Kidney glomerular epithelial cell (primary cell): ENCODE data around the gene RTL10.
"Not testable (repeated sequence)": the region's sequence is repeated elsewhere in the genome, so short reads cannot be mapped to it uniquely, and the experiment has no call there.

Experiments used
- DNase-seq: peaks from one replicate; lab custom pipeline; 2025; lab: John Stamatoyannopoulos, UW

Gene RTL10

DNA sequence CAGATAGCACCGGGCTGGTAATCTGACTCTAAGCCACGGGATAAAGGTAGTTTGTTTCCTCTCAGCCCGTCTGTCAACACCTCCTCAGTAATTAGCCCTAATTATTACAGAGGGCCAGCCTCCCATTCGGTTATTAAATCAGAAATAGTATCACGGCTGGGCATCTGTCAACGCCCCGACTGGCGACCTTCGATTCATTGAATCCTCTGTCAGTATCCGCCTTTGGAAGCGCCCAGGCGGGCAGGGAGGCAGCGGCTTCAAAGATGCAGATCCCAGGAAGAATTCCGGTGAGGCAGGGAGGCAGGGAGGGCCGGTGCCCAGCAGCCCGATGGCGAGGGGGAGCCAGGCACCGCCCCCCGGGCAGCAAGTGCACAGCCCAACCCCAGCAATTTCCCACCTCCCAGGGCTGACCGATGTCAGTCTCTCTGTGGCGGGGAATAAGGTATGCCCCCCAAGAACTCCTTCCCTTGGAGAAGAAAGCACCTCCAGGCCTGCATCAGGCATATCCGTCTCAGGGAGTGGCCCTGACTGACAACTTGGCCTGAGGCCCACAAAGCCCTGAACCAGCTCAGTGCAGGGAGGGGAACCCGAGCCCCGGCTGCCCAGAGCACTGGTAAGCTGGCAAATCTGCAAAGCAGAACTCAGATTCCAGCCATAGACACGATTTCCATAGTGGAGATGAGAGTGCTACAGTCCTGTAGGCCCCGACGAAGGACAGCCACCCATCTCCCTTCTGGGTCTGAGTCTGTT is 11.4 kb downstream of the RTL10 start:
- no peak for DNase-seq

DNA sequence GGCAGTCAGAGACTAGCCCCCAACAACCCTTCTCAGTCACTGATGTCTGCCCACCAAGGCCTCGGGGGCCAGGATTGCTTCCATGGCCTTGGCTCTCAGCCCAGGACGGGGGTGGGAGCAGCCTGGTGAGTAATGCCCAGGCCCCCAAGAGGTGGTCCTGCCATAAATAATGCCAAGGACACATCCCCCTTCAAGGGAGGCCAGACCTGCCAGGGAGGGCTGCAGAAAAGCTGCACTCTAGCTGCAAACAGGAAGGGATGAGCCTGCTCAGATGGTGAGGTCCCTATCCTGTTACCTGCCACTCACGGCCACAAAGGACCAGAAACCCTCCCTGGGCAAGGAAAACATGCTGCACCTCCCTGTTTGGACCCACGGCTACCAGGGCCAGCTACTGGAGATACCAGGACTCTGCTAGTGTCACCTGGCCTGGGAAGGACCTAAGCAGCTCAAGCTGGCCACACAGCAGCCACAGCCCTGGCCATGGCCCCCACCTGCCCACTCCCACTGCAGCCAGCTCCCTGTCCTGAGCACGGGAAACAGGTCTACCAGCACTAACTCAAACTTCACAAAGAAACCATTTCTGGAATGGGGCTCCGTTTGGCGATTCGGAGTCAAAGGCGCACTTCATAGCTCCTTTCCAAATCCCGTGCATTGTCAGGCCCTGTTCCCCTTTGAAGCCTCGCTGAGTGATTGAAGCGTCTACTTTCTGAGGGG is 12.1 kb downstream of the RTL10 start:
- DNase-seq: no peak

DNA sequence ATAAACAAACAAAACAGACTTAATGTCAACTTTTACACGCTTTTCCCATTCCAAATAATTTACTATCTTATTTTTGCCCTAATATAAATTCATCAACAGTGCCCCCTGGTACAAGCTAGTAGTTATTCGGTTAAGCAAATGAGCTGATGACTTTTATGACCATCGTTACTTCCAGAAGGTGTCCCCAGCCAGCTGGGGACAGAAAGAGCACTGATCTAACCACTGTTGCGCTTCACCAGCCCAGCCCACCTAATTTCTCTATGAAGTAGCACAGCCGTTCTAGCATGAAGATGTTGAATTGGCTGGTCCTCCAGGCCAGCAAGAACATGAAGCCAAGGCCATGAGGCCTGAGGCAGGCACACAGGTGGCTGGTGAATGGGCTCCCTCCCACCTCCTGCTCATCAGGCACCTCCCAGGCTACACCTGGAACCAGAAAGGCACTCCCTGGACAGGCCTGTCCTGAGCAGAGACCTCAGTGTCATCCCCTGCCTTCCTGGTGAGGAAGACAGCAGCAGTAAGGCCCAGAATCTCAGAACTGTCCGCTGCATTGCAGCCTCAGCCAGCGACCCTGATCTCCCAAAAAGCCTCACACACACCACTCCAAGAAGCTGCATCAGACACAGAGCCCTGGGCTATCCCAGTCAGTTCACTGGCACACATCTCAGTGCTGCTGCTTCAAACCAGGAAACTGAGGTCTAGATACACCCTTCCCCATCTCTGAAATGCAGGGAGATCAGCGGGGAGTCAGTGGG is 12.9 kb downstream of the RTL10 start:
- DNase-seq: no peak

DNA sequence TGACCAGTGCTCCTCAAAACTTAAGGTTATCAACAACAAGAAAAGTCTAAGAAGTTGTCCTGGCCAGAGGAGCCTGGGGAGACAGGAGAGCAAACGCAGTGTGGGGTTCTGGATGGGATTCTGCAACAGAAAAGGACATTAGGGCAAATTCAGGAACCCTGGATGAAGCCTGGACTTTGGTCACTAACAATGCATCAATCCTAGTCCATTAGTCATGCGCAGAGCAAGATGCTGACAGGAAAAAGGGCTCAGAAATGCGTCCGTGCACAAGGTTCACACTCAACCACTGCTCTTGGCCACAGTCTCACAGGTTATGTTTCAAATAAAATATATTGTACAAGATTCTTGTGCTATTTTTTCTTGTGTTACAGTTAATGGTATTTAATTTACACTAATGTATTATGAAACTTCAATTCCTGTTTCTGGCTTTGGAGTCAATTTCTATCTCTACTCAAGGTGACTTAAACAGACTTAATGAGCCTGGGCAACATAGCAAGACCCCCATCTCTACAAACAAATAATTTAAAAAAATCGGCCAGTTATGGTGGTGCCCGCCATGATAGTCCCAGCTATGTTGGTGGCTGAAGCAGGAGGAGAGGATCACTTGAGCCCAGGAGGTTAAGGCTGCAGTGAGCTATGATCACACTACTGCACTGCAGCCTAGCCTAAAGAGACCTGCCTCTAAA is 13.6 kb downstream of the RTL10 start:
- no peak for DNase-seq

DNA sequence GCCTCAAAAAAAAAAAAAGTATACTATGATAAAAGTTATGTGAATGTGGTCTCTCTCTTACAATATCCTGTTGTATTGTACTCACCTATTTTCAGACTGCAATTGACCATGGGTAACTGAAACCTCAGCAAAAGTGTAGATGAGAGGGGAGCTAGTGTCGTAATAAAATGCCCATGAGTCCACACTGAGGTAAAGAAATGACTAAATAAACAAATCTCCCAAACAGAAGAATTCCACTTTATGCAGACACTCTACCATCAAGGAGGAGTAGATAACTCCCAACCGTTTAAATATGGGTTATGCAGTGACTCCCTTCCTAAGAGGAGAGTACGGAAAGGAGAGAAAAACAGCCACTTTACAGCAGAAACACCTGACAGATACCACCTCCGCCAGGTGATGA is 14.6 kb downstream of the RTL10 start:
- DNase-seq: no peak

DNA sequence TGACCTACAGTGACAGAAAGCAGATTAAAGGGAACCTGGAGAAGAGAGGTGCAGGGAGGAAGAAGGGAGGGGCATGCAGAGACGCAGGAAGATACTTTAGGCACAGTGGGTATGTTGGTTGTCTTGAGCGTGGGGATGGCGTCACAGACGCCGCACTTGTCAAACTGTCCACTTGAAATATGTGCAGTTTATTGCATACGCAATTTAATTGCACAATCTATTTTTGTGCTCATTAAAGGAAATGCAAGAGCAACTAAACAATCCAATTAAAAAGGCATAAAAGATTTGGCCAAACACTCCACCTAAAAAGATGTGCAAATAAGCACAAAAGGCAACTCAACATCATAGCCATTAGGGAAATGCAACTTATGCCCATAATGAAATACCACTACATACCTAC is 16.8 kb downstream of the RTL10 start:
- DNase-seq: no peak

DNA sequence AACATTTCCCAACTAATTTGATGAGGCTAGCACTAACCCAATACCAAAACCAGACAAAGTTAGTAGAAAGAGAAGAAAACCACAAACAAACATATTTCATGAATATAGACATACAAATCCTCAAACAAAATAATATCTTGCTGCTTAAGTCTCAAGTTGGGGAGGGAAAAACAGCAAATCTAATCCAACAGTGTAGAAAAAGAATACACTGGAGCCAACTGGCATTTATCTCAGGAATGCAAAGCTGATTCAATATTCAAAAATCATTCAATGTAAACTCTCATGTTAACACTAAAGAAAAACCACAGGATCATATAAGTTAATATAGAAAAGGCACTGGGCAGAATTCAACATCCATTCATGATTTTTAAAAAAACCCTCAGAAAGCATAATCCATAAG is 18.2 kb downstream of the RTL10 start:
- DNase-seq: no peak

DNA sequence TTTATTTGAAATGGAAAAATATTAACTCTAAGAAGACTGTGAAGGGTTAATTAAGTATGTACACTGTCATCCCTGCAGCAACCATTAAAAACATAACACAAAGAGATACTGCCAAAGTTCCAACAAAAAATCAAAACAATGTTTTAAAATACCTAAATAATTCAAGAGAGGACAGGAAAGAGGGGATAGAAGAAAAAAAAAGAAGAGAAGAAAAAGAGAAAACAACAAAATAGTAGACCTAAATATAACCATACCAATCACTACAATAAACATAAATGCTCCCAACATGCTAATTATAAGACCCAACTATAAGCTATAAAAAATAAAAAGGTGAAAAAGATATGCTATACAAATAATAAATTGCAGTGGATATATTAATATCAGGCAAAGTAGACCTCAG is 20.1 kb downstream of the RTL10 start:
- DNase-seq: no peak

DNA sequence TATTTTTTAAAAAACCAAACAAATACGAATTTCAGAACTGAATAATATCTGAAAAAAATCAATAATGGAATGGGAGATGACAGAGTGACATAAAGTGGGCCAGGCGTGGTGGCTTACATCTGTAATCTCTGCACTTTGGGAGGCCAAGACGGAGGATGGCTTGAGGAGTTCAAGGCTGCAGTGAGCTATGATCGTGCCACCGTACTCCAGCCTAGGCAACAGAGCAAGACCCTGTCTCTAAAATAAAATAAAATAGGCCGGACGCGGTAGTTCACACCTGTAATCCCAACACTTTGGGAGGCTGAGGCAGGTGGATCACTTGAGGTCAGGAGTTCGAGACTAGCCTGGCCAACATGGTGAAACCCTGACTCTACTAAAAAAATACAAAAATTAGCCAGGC is 21.3 kb downstream of the RTL10 start:
- DNase-seq: not testable (repeated sequence)

DNA sequence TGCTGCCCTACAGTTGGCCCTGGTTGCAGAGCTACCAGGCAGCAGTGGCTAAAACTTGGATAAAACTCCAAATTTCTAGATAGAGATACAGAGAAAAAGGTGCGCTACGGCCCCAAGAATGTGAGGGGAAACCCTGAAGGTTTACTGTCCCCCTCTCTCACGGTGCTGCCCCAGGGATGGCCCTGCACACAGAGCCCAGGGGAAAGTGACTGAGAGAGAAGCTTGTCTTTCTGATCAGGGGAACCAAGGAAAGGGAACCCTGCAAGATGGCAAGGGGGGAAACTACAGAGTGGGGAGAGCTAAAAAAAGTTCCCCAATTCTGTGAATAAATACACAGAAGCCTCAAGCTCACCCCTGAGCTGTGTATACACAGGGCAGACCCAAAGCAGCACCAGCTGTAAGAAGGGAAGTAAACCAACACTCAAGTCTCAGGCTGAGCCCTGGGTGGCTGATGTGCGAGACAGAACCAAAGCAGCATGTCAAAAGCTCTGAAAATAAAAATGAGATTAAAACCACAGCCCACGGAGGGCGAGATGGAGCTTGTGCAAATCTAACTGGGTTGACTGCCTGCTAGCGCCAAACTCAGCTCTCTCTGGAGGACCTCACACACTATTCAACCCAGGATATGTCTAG is 22.1 kb downstream of the RTL10 start:
- DNase-seq: no peak

DNA sequence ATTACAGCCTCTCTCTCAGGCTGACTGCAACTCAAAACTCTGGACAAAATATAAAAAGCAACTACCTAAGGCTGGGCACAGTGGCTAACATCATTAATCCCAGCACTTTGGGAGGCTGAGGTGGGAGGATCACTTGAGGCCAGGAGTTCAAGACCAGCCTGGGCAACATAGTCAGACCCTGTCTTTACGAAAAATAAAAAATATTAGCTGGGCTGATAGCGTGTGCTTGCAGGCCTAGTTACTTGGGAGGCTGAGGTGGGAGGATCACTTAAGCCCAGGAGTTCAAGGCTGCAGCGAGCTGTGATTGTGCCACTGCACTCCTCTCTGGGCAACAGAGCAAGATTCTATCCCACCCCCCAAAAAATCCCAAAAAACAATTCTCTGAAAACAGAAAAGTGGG is 22.7 kb downstream of the RTL10 start:
- not testable (repeated sequence) for DNase-seq

DNA sequence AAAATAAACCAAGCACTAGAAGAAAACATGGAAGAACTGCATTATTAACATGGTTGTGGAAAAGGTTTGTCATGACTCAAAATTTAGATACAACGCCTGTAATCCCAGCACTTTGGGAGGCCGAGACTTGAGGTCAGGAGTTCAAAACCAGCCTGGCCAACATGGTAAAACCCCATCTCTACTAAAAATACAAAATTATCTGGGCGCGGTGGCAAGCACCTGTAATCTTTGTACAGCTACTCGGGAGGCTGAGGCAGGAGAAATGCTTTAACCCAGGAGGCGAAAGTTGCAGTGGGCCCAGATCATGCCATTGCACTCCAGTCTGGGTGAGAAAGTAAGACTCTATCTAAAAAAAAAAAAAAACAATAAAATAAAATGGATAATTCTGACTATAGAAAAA is 23.7 kb downstream of the RTL10 start:
- DNase-seq: no peak

DNA sequence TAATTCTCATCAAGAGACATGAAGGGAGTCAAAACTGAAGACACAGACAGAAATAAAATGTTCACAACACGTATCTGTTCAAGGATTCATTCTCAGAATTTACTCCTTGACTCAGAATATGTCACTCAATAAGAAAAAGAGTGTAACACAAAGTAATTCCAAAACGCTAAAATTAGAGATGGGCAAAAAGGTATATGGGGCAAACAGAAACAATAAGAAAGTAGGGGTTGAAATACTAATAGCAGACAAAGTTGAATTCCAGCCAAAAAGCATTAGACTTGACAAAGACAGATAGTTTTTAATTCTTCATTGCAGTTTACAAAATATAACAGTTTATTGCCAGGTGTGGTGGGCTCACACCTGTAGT is 26.7 kb downstream of the RTL10 start:
- no peak for DNase-seq

DNA sequence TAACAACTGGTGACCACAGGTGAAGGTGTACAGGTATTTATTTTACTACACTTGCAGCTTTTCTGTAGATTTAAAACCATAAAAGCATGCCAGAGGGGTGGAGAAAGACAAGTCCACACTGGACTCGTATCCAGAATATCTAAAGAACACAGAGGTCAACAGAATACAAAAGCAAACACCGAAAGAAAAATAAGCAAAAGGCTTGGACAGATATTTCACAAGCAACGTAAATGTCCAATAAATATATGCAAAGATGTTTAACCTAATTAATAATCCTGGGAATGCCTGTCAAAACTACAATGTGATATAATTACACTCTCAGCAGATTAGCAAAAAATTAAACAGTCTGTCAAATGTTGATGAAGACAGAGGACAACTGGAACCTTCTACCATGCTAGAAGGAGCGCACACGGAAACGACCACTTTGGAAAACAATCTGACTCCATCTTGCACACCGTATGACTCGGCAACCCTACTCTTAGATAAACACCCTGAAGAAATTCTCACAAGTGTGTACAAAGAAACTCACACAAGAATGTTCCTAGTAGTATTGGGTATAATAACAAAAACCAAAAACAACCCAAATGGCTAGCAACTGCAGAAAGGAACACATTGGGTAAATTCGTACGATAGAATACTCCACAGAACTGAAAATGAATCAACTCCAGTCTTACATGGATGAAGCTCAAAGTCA is 27.2 kb downstream of the RTL10 start:
- DNase-seq: no peak

DNA sequence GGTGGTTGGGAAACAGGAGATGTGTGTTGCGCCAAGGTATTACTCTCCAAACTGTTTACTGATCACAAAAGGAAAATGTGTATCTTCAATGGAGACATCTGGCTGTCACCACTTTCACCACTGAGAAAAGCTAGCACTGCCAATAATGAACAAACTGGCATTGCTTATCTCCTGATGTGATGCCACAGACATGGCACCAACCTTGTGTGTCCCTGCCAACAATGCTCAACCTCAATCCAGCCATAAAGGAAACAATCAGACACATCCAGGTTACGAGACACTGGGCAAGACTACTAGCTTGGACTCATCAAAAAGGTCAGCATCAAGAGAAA is 28.1 kb downstream of the RTL10 start:
- no peak for DNase-seq

DNA sequence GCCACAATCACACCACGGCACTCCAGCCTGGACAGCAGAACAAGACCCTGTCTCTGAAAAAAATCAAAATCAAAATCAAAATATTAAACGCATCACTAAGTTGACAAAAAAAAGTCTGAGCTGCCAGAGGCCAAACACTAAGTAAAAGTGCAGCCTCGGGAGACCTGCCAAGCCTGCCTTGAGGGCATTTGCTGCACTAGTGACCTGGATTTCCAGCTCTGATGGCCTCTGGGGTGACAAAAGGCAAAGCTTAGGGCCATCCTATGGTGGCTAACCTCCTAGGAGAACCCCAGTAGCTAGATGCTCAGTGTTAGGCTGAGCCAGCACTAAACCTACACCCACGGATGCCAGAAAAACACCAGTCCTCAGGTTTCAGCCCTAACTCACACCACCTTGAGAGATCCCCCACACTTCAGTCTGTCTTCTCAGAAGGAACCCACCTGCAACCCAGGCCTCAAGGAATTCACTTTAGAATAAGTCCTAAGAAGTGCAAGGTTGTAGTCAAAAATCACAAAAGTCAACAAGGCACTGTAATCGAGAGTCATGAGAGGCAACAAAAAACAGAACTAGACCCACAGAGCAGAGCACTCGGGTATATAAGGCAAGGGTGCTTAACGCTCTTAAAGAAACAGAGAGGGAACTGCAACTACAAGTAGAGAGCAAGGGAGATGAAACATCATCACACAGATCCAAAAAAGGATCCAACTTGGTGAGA is 28.6 kb downstream of the RTL10 start:
- no peak for DNase-seq

DNA sequence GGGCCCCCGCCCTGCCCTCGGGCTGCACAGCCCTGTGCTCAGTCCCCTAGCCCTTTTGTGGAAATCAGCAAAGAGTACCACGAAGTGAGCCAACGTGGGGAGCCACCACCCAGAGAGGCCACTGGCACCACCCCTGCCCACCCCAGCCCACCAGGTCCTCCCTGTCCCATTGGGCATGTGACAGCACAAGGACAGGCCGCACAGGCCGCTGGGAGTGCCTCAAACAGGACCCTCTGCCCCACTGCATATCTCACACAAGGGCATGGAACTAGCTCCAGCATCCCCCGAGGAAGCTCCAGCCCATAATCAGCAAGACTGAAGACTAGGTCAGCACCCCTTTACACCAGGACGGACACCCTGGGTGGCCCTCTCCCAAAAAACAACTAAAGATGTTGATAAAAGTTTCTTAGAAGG is 29.7 kb downstream of the RTL10 start:
- DNase-seq: no peak

DNA sequence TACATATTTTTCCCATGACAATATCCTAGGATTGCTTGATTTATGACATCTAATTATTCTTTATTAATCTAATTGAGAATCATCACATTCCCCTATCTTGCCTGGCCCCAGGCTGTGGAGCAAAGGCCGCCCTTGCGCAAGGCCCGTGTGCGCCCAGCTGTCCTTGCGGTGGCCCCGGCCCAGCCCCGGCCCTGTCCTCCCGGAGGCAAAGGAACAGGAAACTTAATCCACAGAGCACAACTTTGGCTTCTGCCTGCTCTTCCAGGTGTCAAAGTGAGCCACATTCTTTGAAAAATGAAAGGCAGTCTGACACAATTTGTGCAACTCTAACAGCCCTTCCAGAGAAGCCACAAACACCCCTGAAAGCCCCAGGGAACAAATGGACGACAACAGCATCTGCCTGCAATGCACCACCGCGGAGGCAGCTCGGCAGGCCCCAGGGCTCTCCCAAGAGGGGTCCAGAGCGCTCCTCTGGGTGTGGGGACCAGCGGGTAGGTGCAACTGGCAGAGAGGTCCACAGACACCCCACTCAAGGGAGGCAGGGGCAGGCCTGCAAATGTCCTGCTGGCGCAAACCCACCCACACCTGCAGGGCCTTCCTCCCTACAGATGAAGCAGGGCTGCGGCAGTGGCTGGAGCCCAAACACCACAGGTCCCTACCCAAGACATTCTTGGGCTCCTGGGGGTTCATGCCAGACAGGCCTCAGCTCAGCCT is 30.3 kb downstream of the RTL10 start:
- no peak for DNase-seq

DNA sequence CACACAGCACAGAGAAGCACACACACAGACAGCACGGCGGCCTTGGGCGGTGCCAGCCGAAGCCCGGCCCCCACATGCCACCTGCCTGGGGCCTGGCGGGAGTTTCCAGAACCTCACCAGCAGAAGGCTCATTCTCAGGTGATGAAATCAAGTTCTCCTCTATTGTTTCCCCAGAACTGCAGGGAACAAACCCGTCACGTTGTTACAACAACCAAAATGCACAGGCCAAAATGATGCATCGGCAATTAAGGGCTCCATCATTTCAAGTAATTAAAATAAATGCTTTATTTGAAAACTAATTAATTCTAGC is 30.8 kb downstream of the RTL10 start:
- no peak for DNase-seq

DNA sequence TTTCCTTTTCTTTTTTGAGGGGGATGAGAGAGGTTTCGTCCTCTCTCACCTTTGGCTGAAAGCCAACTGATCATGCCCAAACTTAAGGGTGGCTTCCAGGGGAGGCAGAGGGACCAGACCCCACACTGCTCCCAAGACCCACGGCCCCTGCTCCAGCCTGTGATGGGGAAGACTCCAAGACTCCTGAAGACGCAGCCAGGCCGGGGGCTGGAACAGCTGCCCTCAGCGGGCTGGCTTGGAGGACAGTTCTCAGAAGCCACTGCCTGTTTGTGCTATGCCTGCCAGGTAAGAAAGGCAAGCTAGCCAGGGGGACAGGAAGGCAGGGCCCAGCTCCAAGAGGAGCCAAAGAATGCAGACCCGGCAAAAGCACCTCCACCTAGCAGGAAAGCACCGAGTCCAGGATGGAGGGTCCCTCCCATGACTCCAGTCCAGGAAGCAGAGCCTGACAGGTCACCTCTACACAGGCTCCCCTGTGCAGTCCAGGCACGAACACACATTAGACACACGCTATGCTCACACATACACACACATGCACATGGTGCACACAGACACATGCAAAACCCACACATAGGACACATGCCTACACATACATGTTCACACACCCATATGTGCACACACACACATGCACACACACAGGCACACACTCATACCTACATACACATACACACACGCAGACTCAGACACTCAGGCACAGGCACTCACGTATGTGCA is 31.3 kb downstream of the RTL10 start:
- no peak for DNase-seq
